CD14-positive monocyte (primary cell): Measurements from ENCODE around the gene APLP1. TPM values are rescaled to one million over a fixed set of nuclear protein-coding genes. Genes with fewer than 3 reads are reported as not detected.

ENCODE experiments used
- DNase-seq, 3 donors: peaks; one replicate each; pipeline ENCODE4 v3.0.0-alpha.2; 2011 to 2022
- H2AFZ ChIP-seq: 2 replicates; pipeline ENCODE4 v1.6.0; 2012; ENCODE audit warnings: mild to moderate bottlenecking, low read depth, low read length, inconsistent platforms; ENCODE audit not compliant: insufficient read depth, poor library complexity, severe bottlenecking
- H3K27ac ChIP-seq, 2 donors: 1 replicate in 1 of 2; 2 replicates in 1 of 2; pipeline ENCODE4 v1.5.1; 2012 to 2013; ENCODE audit warnings: low read length in 2 of 2, control low read depth in 1 of 2, inconsistent platforms in 1 of 2, low read depth in 1 of 2, mild to moderate bottlenecking in 1 of 2
- H3K27me3 ChIP-seq, 2 donors: one replicate each; pipeline versions ENCODE4 v1.6.0 to v1.6.1; 2011 to 2013; ENCODE audit warnings: low read length in 2 of 2; ENCODE audit not compliant: control insufficient read depth in 2 of 2, insufficient read depth in 2 of 2
- H3K36me3 ChIP-seq, 2 donors: replicated peaks in 1 of 2; 1 replicate in 1 of 2; 2 replicates in 1 of 2; pipeline versions ENCODE4 v1.5.1 to v1.6.1; 2012 to 2013; ENCODE audit warnings: low read length in 2 of 2, control low read depth in 1 of 2, inconsistent platforms in 1 of 2, mild to moderate bottlenecking in 1 of 2; ENCODE audit not compliant: insufficient read depth in 2 of 2, control insufficient read depth in 1 of 2
- H3K4me1 ChIP-seq, 2 donors: 1 replicate in 1 of 2; 2 replicates in 1 of 2; pipeline versions ENCODE4 v1.5.1 to v1.6.1; 2012 to 2013; ENCODE audit warnings: low read length in 2 of 2, control low read depth in 1 of 2, inconsistent platforms in 1 of 2, mild to moderate bottlenecking in 1 of 2, moderate library complexity in 1 of 2; ENCODE audit not compliant: insufficient read depth in 2 of 2, control insufficient read depth in 1 of 2
- H3K4me2 ChIP-seq: replicated peaks from 2 replicates; pipeline ENCODE3; 2012; ENCODE audit warnings: low read length, moderate library complexity, mild to moderate bottlenecking; ENCODE audit not compliant: poor library complexity, severe bottlenecking; ENCODE audit errors: extremely low read depth
- H3K4me3 ChIP-seq, 3 experiments: fragments of 200-600 bp in 1 of 3; sonication (generic) in 1 of 3; replicated peaks in 1 of 3; 1 replicate in 2 of 3; 2 replicates in 1 of 3; pipeline ENCODE4 v1.5.1; 2011 to 2013; ENCODE audit warnings: low read length in 3 of 3, mild to moderate bottlenecking in 3 of 3, control low read depth in 2 of 3, low read depth in 2 of 3, inconsistent platforms in 1 of 3, moderate library complexity in 1 of 3
- H3K79me2 ChIP-seq: 2 replicates; pipeline ENCODE4 v1.6.0; 2012; ENCODE audit warnings: mild to moderate bottlenecking, control low read depth, inconsistent platforms, low read length, moderate library complexity; ENCODE audit not compliant: insufficient read depth
- H3K9ac ChIP-seq: 2 replicates; pipeline ENCODE4 v1.6.0; 2017; ENCODE audit warnings: low read length, mild to moderate bottlenecking; ENCODE audit not compliant: insufficient read depth, poor library complexity, severe bottlenecking
- H3K9me3 ChIP-seq, 2 donors: replicated peaks in 1 of 2; 1 replicate in 1 of 2; 2 replicates in 1 of 2; pipeline versions ENCODE4 v1.5.1 to v1.6.1; 2012 to 2013; ENCODE audit warnings: low read length in 2 of 2, control low read depth in 1 of 2; ENCODE audit not compliant: control insufficient read depth in 1 of 2, insufficient read depth in 1 of 2
- H4K20me1 ChIP-seq: 2 replicates; pipeline ENCODE4 v1.6.0; 2012; ENCODE audit warnings: mild to moderate bottlenecking, low read length, control low read depth, moderate library complexity; ENCODE audit not compliant: insufficient read depth
- H3K27ac Mint-ChIP-seq, 7 donors: one replicate each; pipeline ENCODE4 v1.8.0; 2020; ENCODE audit warnings: mild to moderate bottlenecking in 7 of 7, mixed read lengths in 7 of 7, moderate library complexity in 6 of 7, inconsistent platforms in 2 of 7
- H3K27me3 Mint-ChIP-seq, 3 donors: one replicate each; pipeline ENCODE4 v1.8.0; 2021 to 2022; ENCODE audit warnings: low read depth in 3 of 3, mild to moderate bottlenecking in 3 of 3, mixed read lengths in 3 of 3, moderate library complexity in 3 of 3, inconsistent platforms in 1 of 3
- H3K36me3 Mint-ChIP-seq, 2 donors: one replicate each; pipeline ENCODE4 v1.8.0; 2020; ENCODE audit warnings: mixed read lengths in 2 of 2, inconsistent platforms in 1 of 2, mild to moderate bottlenecking in 1 of 2
- H3K4me1 Mint-ChIP-seq: one replicate; pipeline ENCODE4 v1.8.0; 2020; ENCODE audit warnings: mild to moderate bottlenecking, mixed read lengths
- H3K4me3 Mint-ChIP-seq, 2 donors: one replicate each; pipeline ENCODE4 v1.8.0; 2020; ENCODE audit warnings: mild to moderate bottlenecking in 2 of 2, mixed read lengths in 2 of 2, moderate library complexity in 1 of 2
- H3K9me3 Mint-ChIP-seq, 7 donors: one replicate each; pipeline ENCODE4 v1.8.0; 2020 to 2022; ENCODE audit warnings: mixed read lengths in 7 of 7, mild to moderate bottlenecking in 6 of 7, moderate library complexity in 6 of 7, inconsistent platforms in 2 of 7
- WGBS: methylation state at CpG from one replicate; pipeline ENCODE4 v1.1.5; 2013; ENCODE audit warnings: missing lambda C conversion rate; ENCODE audit not compliant: insufficient coverage; 5-methylcytosine and 5-hydroxymethylcytosine counted together
- intact Hi-C, 2 donors: fragments of 100-400 bp; cut with micrococcal nuclease; formaldehyde crosslinking; loops; one replicate each; pipeline versions ENCODE4 v1.15.0 to v1.15.1; 2023
- polyA plus RNA-seq, 3 donors: library from polyadenylated mRNA; depleted of rRNA in 1 of 3; unstranded in 2 of 3; stranded (reverse) in 1 of 3; fragments of 300-500 nt in 2 of 3; fragments of >200 nt in 1 of 3; fragmentation: Illumina TruSeq in 2 of 3; gene quantifications; 1 replicate in 2 of 3; 2 replicates in 1 of 3; pipeline ENCODE4 v1.2.3, GENCODE V29; 2012 to 2021
- TF ChIP-seq, protein P1 (sequence below): fragments of 200-600 bp; IDR thresholded peaks from one replicate; pipeline ENCODE4 v1.8.0; 2022; ENCODE audit warnings: antibody characterized with exemption, mild to moderate bottlenecking

APLP1 gene
- polyA plus RNA-seq, 3 donors, result not detected

DNA sequence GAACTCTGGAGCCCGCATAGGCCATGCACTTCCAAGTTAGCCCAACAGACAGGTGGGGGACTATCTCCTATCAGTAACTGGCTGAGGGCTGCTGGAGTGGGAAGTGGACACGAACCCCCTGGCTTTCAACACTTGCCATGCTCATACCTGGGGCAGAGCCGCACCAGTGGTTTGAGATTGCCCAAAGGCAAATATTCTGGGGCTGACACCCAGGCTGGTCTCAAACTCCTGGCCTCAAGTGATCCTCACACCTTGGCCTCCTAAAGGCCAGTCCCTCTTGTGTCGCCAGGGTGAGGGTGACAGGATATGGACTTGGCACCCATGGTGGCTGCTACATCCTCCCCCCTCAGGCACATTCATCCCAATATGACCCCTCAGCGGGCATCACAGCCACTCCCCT, 18.8 kb downstream of the APLP1 start:
- Histone ChIP-seq H2AFZ (no peak overlapping the region), H3K4me2 (no peak overlapping the region), H4K20me1 (peaks cover 60% of the 10 kb centered on the region), H3K9me3 (no peaks in the 10 kb centered on the region), H3K9ac (no peak overlapping the region), H3K27ac (no peak overlapping the region), H3K36me3 (peaks cover 42 to 56% of the 10 kb centered on the region in 2 donors), H3K4me3 (no peak overlapping the region), H3K4me1 (no peaks in the 10 kb centered on the region), H3K79me2 (peaks cover 9% of the 10 kb centered on the region), H3K27me3 (no peaks in the 10 kb centered on the region)
- WGBS, result 93% methylated on average over 3 of the region's 5 CpGs
- Mint-ChIP-seq H3K4me3 (no peak overlapping the region), H3K36me3 (peaks cover 45 to 59% of the 10 kb centered on the region in 2 donors), H3K27ac (no peak overlapping the region), H3K9me3 (no peaks in the 10 kb centered on the region), H3K4me1 (peaks cover 6% of the 10 kb centered on the region), H3K27me3 (peaks cover 0 to 3% (median 2%) of the 10 kb centered on the region in 3 donors)
- TF ChIP-seq, protein P1, sequence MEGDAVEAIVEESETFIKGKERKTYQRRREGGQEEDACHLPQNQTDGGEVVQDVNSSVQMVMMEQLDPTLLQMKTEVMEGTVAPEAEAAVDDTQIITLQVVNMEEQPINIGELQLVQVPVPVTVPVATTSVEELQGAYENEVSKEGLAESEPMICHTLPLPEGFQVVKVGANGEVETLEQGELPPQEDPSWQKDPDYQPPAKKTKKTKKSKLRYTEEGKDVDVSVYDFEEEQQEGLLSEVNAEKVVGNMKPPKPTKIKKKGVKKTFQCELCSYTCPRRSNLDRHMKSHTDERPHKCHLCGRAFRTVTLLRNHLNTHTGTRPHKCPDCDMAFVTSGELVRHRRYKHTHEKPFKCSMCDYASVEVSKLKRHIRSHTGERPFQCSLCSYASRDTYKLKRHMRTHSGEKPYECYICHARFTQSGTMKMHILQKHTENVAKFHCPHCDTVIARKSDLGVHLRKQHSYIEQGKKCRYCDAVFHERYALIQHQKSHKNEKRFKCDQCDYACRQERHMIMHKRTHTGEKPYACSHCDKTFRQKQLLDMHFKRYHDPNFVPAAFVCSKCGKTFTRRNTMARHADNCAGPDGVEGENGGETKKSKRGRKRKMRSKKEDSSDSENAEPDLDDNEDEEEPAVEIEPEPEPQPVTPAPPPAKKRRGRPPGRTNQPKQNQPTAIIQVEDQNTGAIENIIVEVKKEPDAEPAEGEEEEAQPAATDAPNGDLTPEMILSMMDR, result no peak
- DNase-seq, result no peak
- intact Hi-C loops, result no loop called here

DNA sequence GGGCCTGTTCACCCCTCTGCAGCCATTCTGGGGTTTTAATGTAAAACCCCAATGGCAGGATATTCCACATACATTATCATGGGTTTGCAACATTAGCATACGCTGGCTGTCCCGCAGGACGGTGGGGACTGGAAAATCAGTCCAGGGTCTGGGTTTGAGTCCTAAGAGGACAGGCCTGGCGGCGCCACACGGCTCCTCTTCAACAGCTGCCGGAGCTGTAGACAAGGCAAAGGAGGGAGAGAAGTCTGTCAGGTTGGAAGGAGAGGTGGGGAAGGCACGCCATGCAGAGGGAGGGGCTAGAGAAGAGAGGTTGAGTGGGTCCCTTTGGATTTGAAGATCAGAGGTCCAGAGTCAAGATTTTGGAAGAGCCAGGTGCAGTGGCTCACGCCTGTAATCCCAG, 20.0 kb downstream of the APLP1 start:
- H3K36me3 ChIP-seq, result peaks cover 53 to 68% of the 10 kb centered on the region in 2 donors
- H2AFZ ChIP-seq, result no peak overlapping the region
- Mint-ChIP-seq H3K27ac (peak overlapping the region in 5 of 7 donors; percentile 12 to 85 (median 33)), H3K9me3 (no peaks in the 10 kb centered on the region), H3K36me3 (peaks cover 56 to 70% of the 10 kb centered on the region in 2 donors), H3K4me1 (peaks cover 3% of the 10 kb centered on the region), H3K4me3 (peak overlapping the region in 1 of 2 donors; percentile 25), H3K27me3 (peaks cover 0 to 3% (median 2%) of the 10 kb centered on the region in 3 donors)
- H3K9ac ChIP-seq, result no peak overlapping the region
- WGBS, result 96% methylated on average over 9 of the region's 9 CpGs
- H3K9me3 ChIP-seq, result no peaks in the 10 kb centered on the region
- H3K4me1 ChIP-seq, result no peaks in the 10 kb centered on the region
- H3K27me3 ChIP-seq, result no peaks in the 10 kb centered on the region
- TF ChIP-seq, protein P1, result no peak
- H4K20me1 ChIP-seq, result peaks cover 71% of the 10 kb centered on the region
- H3K4me3 ChIP-seq, result no peak overlapping the region
- no peak overlapping the region for H3K4me2 ChIP-seq
- H3K79me2 ChIP-seq, result peaks cover 19% of the 10 kb centered on the region
- DNase-seq, result no peak
- intact Hi-C loops, result no loop called here
- H3K27ac ChIP-seq, result no peak overlapping the region
